ENCODE measurements around the gene FOXN3. TPM values are rescaled to one million over a fixed set of nuclear protein-coding genes. Genes with fewer than 3 reads are reported as not detected.

The FOXN3 gene
- polyA plus RNA-seq, 1 donor from 2014 or later = 10.3 TPM

DNA sequence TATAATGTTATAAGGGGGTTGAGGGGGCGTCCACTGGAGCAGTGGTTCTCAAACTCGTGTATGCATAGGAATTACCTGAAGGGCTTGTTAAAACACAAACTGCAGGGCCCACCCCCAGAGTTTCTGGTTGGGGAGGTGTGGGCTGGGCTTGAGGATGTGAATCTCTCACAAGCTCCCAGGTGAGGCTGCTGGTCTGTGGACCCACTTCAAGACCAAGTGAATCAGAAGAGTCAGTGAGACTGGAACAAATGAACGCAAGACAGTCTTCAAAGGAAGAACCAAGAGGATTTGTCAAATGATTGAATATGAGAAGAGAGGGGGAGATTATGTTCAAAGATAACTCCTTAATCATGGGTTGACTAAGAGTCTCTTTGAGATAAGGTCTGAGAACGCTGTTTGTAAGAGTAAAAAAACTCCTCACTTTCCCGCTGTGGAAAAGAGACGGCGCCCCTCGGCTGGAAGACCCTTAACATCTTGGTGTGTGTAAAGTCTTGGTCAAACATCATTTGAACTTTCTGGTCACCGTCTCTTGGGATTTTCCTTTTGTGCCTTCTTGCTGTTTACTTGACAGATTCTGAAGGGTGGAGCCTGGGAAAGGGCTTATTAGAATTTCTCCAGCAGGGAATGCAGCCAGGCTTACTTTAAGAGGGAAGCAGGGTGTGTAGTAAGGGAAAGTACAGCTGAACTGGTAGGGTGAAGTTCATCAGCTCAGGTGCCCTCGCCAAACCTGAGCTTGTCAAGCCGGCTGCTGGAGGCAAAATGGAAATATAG lies 5.3 kb upstream of the FOXN3 start:
- TF ChIP-seq EZH2 (IDR thresholded peaks at IDR 0.05; ENCODE audit: borderline replicate concordance, insufficient read depth, low read length, poor library complexity, severe bottlenecking) (no peak), MXI1 (conservative IDR thresholded peaks at IDR 0.05; ENCODE audit: poor library complexity, severe bottlenecking) (no peak), POLR2AphosphoS5 (IDR thresholded peaks at IDR 0.05) (no peak), EP300 (conservative IDR thresholded peaks at IDR 0.05; ENCODE audit: poor library complexity, severe bottlenecking) (no peak), SMC3 (conservative IDR thresholded peaks at IDR 0.05; ENCODE audit: poor library complexity) (no peak), TAF1 (IDR thresholded peaks at IDR 0.05; ENCODE audit: low read depth) (no peak), RAD21 (conservative IDR thresholded peaks at IDR 0.05) (no peak)
- TF ChIP-seq, protein P1, sequence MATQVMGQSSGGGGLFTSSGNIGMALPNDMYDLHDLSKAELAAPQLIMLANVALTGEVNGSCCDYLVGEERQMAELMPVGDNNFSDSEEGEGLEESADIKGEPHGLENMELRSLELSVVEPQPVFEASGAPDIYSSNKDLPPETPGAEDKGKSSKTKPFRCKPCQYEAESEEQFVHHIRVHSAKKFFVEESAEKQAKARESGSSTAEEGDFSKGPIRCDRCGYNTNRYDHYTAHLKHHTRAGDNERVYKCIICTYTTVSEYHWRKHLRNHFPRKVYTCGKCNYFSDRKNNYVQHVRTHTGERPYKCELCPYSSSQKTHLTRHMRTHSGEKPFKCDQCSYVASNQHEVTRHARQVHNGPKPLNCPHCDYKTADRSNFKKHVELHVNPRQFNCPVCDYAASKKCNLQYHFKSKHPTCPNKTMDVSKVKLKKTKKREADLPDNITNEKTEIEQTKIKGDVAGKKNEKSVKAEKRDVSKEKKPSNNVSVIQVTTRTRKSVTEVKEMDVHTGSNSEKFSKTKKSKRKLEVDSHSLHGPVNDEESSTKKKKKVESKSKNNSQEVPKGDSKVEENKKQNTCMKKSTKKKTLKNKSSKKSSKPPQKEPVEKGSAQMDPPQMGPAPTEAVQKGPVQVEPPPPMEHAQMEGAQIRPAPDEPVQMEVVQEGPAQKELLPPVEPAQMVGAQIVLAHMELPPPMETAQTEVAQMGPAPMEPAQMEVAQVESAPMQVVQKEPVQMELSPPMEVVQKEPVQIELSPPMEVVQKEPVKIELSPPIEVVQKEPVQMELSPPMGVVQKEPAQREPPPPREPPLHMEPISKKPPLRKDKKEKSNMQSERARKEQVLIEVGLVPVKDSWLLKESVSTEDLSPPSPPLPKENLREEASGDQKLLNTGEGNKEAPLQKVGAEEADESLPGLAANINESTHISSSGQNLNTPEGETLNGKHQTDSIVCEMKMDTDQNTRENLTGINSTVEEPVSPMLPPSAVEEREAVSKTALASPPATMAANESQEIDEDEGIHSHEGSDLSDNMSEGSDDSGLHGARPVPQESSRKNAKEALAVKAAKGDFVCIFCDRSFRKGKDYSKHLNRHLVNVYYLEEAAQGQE (IDR thresholded peaks at IDR 0.05; ENCODE audit: borderline replicate concordance) = no peak
- TF ChIP-seq, protein P2, sequence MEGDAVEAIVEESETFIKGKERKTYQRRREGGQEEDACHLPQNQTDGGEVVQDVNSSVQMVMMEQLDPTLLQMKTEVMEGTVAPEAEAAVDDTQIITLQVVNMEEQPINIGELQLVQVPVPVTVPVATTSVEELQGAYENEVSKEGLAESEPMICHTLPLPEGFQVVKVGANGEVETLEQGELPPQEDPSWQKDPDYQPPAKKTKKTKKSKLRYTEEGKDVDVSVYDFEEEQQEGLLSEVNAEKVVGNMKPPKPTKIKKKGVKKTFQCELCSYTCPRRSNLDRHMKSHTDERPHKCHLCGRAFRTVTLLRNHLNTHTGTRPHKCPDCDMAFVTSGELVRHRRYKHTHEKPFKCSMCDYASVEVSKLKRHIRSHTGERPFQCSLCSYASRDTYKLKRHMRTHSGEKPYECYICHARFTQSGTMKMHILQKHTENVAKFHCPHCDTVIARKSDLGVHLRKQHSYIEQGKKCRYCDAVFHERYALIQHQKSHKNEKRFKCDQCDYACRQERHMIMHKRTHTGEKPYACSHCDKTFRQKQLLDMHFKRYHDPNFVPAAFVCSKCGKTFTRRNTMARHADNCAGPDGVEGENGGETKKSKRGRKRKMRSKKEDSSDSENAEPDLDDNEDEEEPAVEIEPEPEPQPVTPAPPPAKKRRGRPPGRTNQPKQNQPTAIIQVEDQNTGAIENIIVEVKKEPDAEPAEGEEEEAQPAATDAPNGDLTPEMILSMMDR (IDR thresholded peaks at IDR 0.05; ENCODE audit: poor library complexity, severe bottlenecking) = no peak
- Histone ChIP-seq H3K9ac (ENCODE audit: low read length) (no peak overlapping the region), H4K20me1 (ENCODE audit: insufficient read depth) (no peaks in the 10 kb centered on the region), H3K79me2 (replicated peaks; ENCODE audit: insufficient read depth, low read length) (no peaks in the 10 kb centered on the region), H3K4me2 (ENCODE audit: low read length) (no peak overlapping the region), H3K9me2 (ENCODE audit: insufficient read depth, low read length) (no peaks in the 10 kb centered on the region), H3K4me3 (ENCODE audit: low read length) (no peak overlapping the region), H3K27me3 (ENCODE audit: insufficient read depth, low read depth, low read length) (no peaks in the 10 kb centered on the region), H3K9me3 (ENCODE audit: low read length) (no peaks in the 10 kb centered on the region), H3F3A (ENCODE audit: insufficient read depth, low read length, poor library complexity, severe bottlenecking) (no peaks in the 10 kb centered on the region), H3K36me3 (ENCODE audit: insufficient read depth, low read length) (no peaks in the 10 kb centered on the region), H3K27ac (ENCODE audit: low read length) (no peak overlapping the region), H2AFZ (ENCODE audit: low read depth, low read length) (no peak overlapping the region)

DNA sequence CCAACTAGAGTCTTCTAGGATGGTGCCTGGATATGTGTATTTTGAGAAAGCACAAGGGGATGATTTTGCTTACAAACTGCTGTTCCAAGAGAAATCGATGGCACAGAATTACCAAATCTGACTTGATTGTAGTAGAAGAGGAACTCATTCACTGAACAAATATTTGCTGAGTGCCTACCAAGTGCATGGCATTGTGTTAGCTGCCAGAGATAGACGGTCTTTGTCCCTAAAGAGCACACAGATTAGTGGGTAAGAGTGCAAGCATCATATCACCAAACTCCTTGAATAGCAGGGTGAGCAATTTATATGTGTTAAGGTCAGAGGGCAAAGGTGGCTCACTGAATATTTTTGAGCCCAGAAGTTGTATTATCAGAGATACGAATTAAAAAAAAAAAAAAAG lies 3.5 kb upstream of the FOXN3 start:
- Histone ChIP-seq H3K79me2 (replicated peaks; ENCODE audit: insufficient read depth, low read length) (peaks cover 4% of the 10 kb centered on the region), H3K9ac (ENCODE audit: low read length) (no peak overlapping the region), H2AFZ (ENCODE audit: low read depth, low read length) (no peak overlapping the region), H3K27ac (ENCODE audit: low read length) (no peak overlapping the region), H4K20me1 (ENCODE audit: insufficient read depth) (no peaks in the 10 kb centered on the region), H3K36me3 (ENCODE audit: insufficient read depth, low read length) (no peaks in the 10 kb centered on the region), H3K27me3 (ENCODE audit: insufficient read depth, low read depth, low read length) (no peaks in the 10 kb centered on the region), H3K9me3 (ENCODE audit: low read length) (no peaks in the 10 kb centered on the region), H3F3A (ENCODE audit: insufficient read depth, low read length, poor library complexity, severe bottlenecking) (no peaks in the 10 kb centered on the region), H3K9me2 (ENCODE audit: insufficient read depth, low read length) (no peaks in the 10 kb centered on the region), H3K4me3 (ENCODE audit: low read length) (no peak overlapping the region), H3K4me2 (ENCODE audit: low read length) (no peak overlapping the region)
- TF ChIP-seq EP300 (conservative IDR thresholded peaks at IDR 0.05; ENCODE audit: poor library complexity, severe bottlenecking) (no peak), EZH2 (IDR thresholded peaks at IDR 0.05; ENCODE audit: borderline replicate concordance, insufficient read depth, low read length, poor library complexity, severe bottlenecking) (no peak), TAF1 (IDR thresholded peaks at IDR 0.05; ENCODE audit: low read depth) (no peak), MXI1 (conservative IDR thresholded peaks at IDR 0.05; ENCODE audit: poor library complexity, severe bottlenecking) (no peak), SMC3 (conservative IDR thresholded peaks at IDR 0.05; ENCODE audit: poor library complexity) (no peak), RAD21 (conservative IDR thresholded peaks at IDR 0.05) (no peak)
- TF ChIP-seq, protein P1 (IDR thresholded peaks at IDR 0.05; ENCODE audit: borderline replicate concordance) = no peak
- TF ChIP-seq, protein P2 (IDR thresholded peaks at IDR 0.05; ENCODE audit: poor library complexity, severe bottlenecking) = no peak

All from neural cell (in vitro differentiated cells).